HepG2 (cell line): ENCODE results near the gene HDAC3. TPM values are rescaled to one million over a fixed set of nuclear protein-coding genes. Genes with fewer than 3 reads are reported as not detected.

Experiments
- ARNT ChIP-seq: fragments of 450-650 bp; IDR thresholded peaks from 2 replicates; pipeline ENCODE4 v1.6.1; 2017
- HOXA3 ChIP-seq: sonication (generic); formaldehyde crosslinking; IDR thresholded peaks from 2 replicates; pipeline ENCODE4 v1.5.0; 2020; ENCODE audit warnings: missing genetic modification reagents
- PBX3 ChIP-seq: sonication (generic); formaldehyde crosslinking; IDR thresholded peaks from 2 replicates; pipeline ENCODE4 v1.8.1; 2023; ENCODE audit warnings: missing genetic modification reagents, inconsistent platforms, borderline replicate concordance
- SMARCE1 ChIP-seq: fragments of 450-650 bp; IDR thresholded peaks from 2 replicates; pipeline ENCODE4 v1.6.1; 2017; ENCODE audit warnings: borderline replicate concordance
- TFAP4 ChIP-seq: sonication (generic); IDR thresholded peaks from 2 replicates; pipeline ENCODE4 v1.6.1; 2016; ENCODE audit warnings: low read depth, borderline replicate concordance
- TSC22D2 ChIP-seq: sonication (generic); formaldehyde crosslinking; IDR thresholded peaks from 2 replicates; pipeline ENCODE4 v1.5.1; 2020; ENCODE audit warnings: missing genetic modification reagents, mild to moderate bottlenecking, borderline replicate concordance
- ZBTB42 ChIP-seq: sonication (generic); formaldehyde crosslinking; IDR thresholded peaks from 2 replicates; pipeline ENCODE4 v1.5.0; 2020; ENCODE audit warnings: mild to moderate bottlenecking, missing genetic modification reagents
- ZBTB7A ChIP-seq: sonication (generic); formaldehyde crosslinking; IDR thresholded peaks from 2 replicates; pipeline ENCODE4 v1.8.0; 2022; ENCODE audit warnings: mild to moderate bottlenecking, missing genetic modification reagents
- ZFP62 ChIP-seq: sonication (generic); formaldehyde crosslinking; IDR thresholded peaks from 2 replicates; pipeline ENCODE4 v1.4.0; 2020; ENCODE audit warnings: missing genetic modification reagents
- ZNF280D ChIP-seq: sonication (generic); formaldehyde crosslinking; IDR thresholded peaks from 2 replicates; pipeline ENCODE4 v1.5.1; 2020; ENCODE audit warnings: mild to moderate bottlenecking, missing genetic modification reagents
- ZNF34 ChIP-seq: sonication (generic); formaldehyde crosslinking; IDR thresholded peaks from 2 replicates; pipeline ENCODE4 v1.4.0; 2020; ENCODE audit warnings: mild to moderate bottlenecking, missing genetic modification reagents, borderline replicate concordance
- polyA plus RNA-seq, 8 experiments: library from polyadenylated mRNA; depleted of rRNA in 3 of 8; stranded (reverse) in 7 of 8; unstranded in 1 of 8; fragments of >200 nt; fragmentation: Illumina TruSeq in 4 of 8; extraction: Trizol in 4 of 8; gene quantifications; 2 replicates each; pipeline versions ENCODE4 v1.2.1 to v1.2.3, GENCODE V29; 2011 to 2016; ENCODE audit warnings: low read depth in 4 of 8, missing spikeins in 1 of 8, mixed read lengths in 1 of 8; ENCODE audit not compliant: insufficient read depth in 1 of 8
- total RNA-seq, 5 experiments: library from RNA; depleted of rRNA; stranded (reverse); fragments of >200 nt; fragmentation: Illumina TruSeq; extraction: Trizol; gene quantifications; 2 replicates each; pipeline ENCODE4 v1.2.3, GENCODE V29; 2016; ENCODE audit warnings: low read depth in 1 of 5
- TF ChIP-seq, protein P1 (sequence below), 2 experiments: fragments of 450-650 bp in 1 of 2; sonication (generic) in 1 of 2; formaldehyde crosslinking in 1 of 2; IDR thresholded peaks; 2 replicates each; pipeline versions ENCODE4 v1.6.1 to v1.8.0; 2016 to 2022; ENCODE audit warnings: antibody characterized with exemption in 1 of 2, mild to moderate bottlenecking in 1 of 2, missing genetic modification reagents in 1 of 2
- TF ChIP-seq, protein P2 (sequence below): sonication (generic); formaldehyde crosslinking; IDR thresholded peaks from 2 replicates; pipeline ENCODE4 v1.5.0; 2020; ENCODE audit warnings: missing genetic modification reagents

Gene HDAC3
- total and polyA plus RNA-seq, 2 of the 13 experiments (the other 11 are each of a cell fraction or from before 2014, with no cell fraction given): 84.0 to 94.1 TPM

DNA sequence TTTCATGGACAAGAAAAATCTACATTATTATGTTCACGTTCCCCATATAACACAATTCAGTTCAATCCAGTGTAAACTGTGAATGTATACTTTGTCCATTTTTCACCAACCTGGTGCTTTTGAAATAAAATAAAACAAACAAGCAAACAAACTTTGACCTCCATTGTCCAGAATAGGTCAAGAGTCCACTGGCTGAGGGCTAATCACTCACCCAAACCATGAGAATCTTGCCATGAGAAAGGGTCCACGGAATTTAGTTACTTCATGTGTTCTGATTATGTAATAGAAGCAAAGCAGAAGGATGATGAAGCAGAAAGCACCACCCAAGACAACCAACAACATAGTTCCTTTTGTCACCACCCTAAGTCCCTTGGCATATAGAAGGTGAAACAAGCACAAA lies 46.5 kb downstream of the HDAC3 start (continued):
- TF ChIP-seq ZNF280D (CRISPR knock-in tag) (0 out of 2 replicates have a peak, but pooled peaks have one; percentile 51), ZBTB7A (no peak), ARNT (no peak), ZBTB42 (CRISPR knock-in tag) (no peak), TFAP4 (no peak), TSC22D2 (CRISPR knock-in tag) (no peak), HOXA3 (CRISPR knock-in tag) (peak; percentile 34; the same call in 1 of the 2 replicates), ZNF34 (CRISPR knock-in tag) (no peak), SMARCE1 (no peak), PBX3 (CRISPR knock-in tag) (no peak), ZFP62 (CRISPR knock-in tag) (no peak)
- TF ChIP-seq, protein P1, sequence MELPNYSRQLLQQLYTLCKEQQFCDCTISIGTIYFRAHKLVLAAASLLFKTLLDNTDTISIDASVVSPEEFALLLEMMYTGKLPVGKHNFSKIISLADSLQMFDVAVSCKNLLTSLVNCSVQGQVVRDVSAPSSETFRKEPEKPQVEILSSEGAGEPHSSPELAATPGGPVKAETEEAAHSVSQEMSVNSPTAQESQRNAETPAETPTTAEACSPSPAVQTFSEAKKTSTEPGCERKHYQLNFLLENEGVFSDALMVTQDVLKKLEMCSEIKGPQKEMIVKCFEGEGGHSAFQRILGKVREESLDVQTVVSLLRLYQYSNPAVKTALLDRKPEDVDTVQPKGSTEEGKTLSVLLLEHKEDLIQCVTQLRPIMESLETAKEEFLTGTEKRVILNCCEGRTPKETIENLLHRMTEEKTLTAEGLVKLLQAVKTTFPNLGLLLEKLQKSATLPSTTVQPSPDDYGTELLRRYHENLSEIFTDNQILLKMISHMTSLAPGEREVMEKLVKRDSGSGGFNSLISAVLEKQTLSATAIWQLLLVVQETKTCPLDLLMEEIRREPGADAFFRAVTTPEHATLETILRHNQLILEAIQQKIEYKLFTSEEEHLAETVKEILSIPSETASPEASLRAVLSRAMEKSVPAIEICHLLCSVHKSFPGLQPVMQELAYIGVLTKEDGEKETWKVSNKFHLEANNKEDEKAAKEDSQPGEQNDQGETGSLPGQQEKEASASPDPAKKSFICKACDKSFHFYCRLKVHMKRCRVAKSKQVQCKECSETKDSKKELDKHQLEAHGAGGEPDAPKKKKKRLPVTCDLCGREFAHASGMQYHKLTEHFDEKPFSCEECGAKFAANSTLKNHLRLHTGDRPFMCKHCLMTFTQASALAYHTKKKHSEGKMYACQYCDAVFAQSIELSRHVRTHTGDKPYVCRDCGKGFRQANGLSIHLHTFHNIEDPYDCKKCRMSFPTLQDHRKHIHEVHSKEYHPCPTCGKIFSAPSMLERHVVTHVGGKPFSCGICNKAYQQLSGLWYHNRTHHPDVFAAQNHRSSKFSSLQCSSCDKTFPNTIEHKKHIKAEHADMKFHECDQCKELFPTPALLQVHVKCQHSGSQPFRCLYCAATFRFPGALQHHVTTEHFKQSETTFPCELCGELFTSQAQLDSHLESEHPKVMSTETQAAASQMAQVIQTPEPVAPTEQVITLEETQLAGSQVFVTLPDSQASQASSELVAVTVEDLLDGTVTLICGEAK (IDR thresholded peaks at IDR 0.05): no peak
- TF ChIP-seq, protein P1 (CRISPR knock-in tag; IDR thresholded peaks at IDR 0.05): no peak
- TF ChIP-seq, protein P2, sequence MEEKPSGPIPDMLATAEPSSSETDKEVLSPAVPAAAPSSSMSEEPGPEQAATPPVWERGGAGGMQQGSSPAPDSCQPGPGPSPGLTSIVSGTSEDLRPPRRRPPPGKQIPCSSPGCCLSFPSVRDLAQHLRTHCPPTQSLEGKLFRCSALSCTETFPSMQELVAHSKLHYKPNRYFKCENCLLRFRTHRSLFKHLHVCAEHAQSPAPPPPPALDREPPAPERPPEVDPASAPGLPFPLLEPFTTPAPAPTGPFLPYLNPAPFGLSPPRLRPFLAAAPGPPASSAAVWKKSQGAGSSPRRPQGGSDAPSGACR: no peak
